IMR-90 (cell line): ENCODE results near the gene ASXL1. TPM values are rescaled to one million over a fixed set of nuclear protein-coding genes. Genes with fewer than 3 reads are reported as not detected.

ENCODE experiments used
- ATAC-seq: fragments of 200-7000 bp; cut with Tn5 transposase; 2 replicates; pipeline ENCODE4 v1.9.1; 2020; ENCODE audit warnings: low read depth, mild to moderate bottlenecking, moderate library complexity
- BruUV-seq: library from RNA; stranded (reverse); fragments of 400-500 nt; replicated peaks from 2 replicates; lab custom pipeline; 2021; lab: Mats Ljungman, UMichigan
- CTCF ChIA-PET: fragments of 300-600 bp; formaldehyde crosslinking; extraction: SDS; loops from one replicate; lab custom pipeline; 2021; ENCODE audit warnings: antibody characterized with exemption; lab: Yijun Ruan, JAX
- POLR2A ChIA-PET: fragments of 300-600 bp; sonication (Branson Sonifier 250); formaldehyde crosslinking; loops from one replicate; lab custom pipeline; 2022; ENCODE audit warnings: antibody characterized with exemption; ENCODE audit not compliant: unreplicated experiment; lab: Charles Lee
- DNase-seq: peaks from one replicate; pipeline ENCODE4 v3.0.0; 2013
- H2AFZ ChIP-seq: replicated peaks from 2 replicates; pipeline ENCODE3; 2013; ENCODE audit warnings: low read length, mild to moderate bottlenecking; ENCODE audit not compliant: poor library complexity
- H2AK5ac ChIP-seq: 2 replicates; pipeline ENCODE4 v1.6.1; 2013; ENCODE audit warnings: low read depth, low read length, inconsistent platforms
- H2AK9ac ChIP-seq: replicated peaks from 2 replicates; pipeline ENCODE3; 2013; ENCODE audit warnings: mild to moderate bottlenecking, low read depth, low read length, moderate library complexity; ENCODE audit not compliant: poor library complexity
- H2BK120ac ChIP-seq: 2 replicates; pipeline ENCODE4 v1.6.1; 2013; ENCODE audit warnings: low read depth, low read length, inconsistent platforms
- H2BK15ac ChIP-seq: 3 replicates; pipeline ENCODE4 v1.6.1; 2013; ENCODE audit warnings: low read depth, low read length, inconsistent platforms
- H2BK20ac ChIP-seq: 2 replicates; pipeline ENCODE4 v1.6.1; 2013; ENCODE audit warnings: low read depth, mild to moderate bottlenecking, inconsistent platforms, low read length, moderate library complexity
- H2BK5ac ChIP-seq: 2 replicates; pipeline ENCODE4 v1.6.1; 2013; ENCODE audit warnings: mild to moderate bottlenecking, low read depth, low read length, inconsistent platforms; ENCODE audit not compliant: poor library complexity, severe bottlenecking
- H3K14ac ChIP-seq: replicated peaks from 2 replicates; pipeline ENCODE4 v1.6.1; 2013; ENCODE audit warnings: low read depth, low read length, inconsistent platforms
- H3K18ac ChIP-seq: 2 replicates; pipeline ENCODE4 v1.6.1; 2013; ENCODE audit warnings: low read depth, low read length, control low read depth
- H3K23ac ChIP-seq: 2 replicates; pipeline ENCODE4 v1.6.1; 2013; ENCODE audit warnings: low read depth, low read length, inconsistent platforms
- H3K27ac ChIP-seq: 2 replicates; pipeline ENCODE4 v1.5.1; 2013; ENCODE audit warnings: mild to moderate bottlenecking, control low read depth, low read length; ENCODE audit not compliant: insufficient read depth
- H3K27me3 ChIP-seq: 2 replicates; pipeline ENCODE4 v1.6.1; 2013; ENCODE audit warnings: low read length; ENCODE audit not compliant: control insufficient read depth, insufficient read depth
- H3K36me3 ChIP-seq: 2 replicates; pipeline ENCODE4 v1.6.1; 2013; ENCODE audit warnings: low read length, mixed read lengths; ENCODE audit not compliant: control insufficient read depth, insufficient read depth
- H3K4ac ChIP-seq: 2 replicates; pipeline ENCODE4 v1.6.1; 2013; ENCODE audit warnings: low read depth, low read length, inconsistent platforms
- H3K4me1 ChIP-seq: 2 replicates; pipeline ENCODE4 v1.6.1; 2013; ENCODE audit warnings: low read length, mixed read lengths; ENCODE audit not compliant: control insufficient read depth, insufficient read depth
- H3K4me2 ChIP-seq: 2 replicates; pipeline ENCODE4 v1.6.1; 2013; ENCODE audit warnings: low read depth, mild to moderate bottlenecking, control low read depth, low read length, moderate library complexity
- H3K4me3 ChIP-seq: 2 replicates; pipeline ENCODE4 v1.5.1; 2013; ENCODE audit warnings: low read depth, mild to moderate bottlenecking, control low read depth, low read length, moderate library complexity; ENCODE audit not compliant: insufficient read depth
- H3K56ac ChIP-seq: 2 replicates; pipeline ENCODE4 v1.6.1; 2013; ENCODE audit warnings: low read length, inconsistent platforms; ENCODE audit not compliant: insufficient read depth; ENCODE audit errors: extremely low read depth
- H3K79me1 ChIP-seq, 2 experiments: 2 replicates each; pipeline ENCODE4 v1.6.1; 2013; ENCODE audit warnings: low read length in 2 of 2, inconsistent platforms in 1 of 2, low read depth in 1 of 2
- H3K9ac ChIP-seq: 2 replicates; pipeline ENCODE4 v1.6.1; 2013; ENCODE audit warnings: low read depth, low read length, control low read depth
- H3K9me1 ChIP-seq: 2 replicates; pipeline ENCODE4 v1.6.1; 2013; ENCODE audit warnings: low read length, inconsistent platforms; ENCODE audit not compliant: insufficient read depth
- H3K9me3 ChIP-seq: 2 replicates; pipeline ENCODE4 v1.6.1; 2013; ENCODE audit warnings: low read length; ENCODE audit not compliant: control insufficient read depth, insufficient read depth
- H4K20me1 ChIP-seq: 2 replicates; pipeline ENCODE4 v1.6.1; 2013; ENCODE audit warnings: low read length, inconsistent platforms; ENCODE audit not compliant: insufficient read depth
- H4K5ac ChIP-seq: 2 replicates; pipeline ENCODE4 v1.6.1; 2013; ENCODE audit warnings: mild to moderate bottlenecking, low read depth, low read length, control low read depth
- H4K8ac ChIP-seq, 2 experiments: 2 replicates each; pipeline ENCODE4 v1.6.1; 2013; ENCODE audit warnings: low read depth in 2 of 2, low read length in 2 of 2, control low read depth in 1 of 2, inconsistent platforms in 1 of 2
- H4K91ac ChIP-seq: 2 replicates; pipeline ENCODE4 v1.6.1; 2013; ENCODE audit warnings: low read depth, low read length, inconsistent platforms; ENCODE audit not compliant: insufficient read depth
- MXI1 ChIP-seq: IDR thresholded peaks from 2 replicates; pipeline ENCODE4 v1.6.1; 2012; ENCODE audit warnings: low read depth, mild to moderate bottlenecking, low read length, moderate library complexity, borderline replicate concordance
- RFX5 ChIP-seq: IDR thresholded peaks from 2 replicates; pipeline ENCODE4 v1.8.0; 2012; ENCODE audit warnings: low read depth, mild to moderate bottlenecking, low read length, moderate library complexity
- WGBS, 2 experiments: methylation state at CpG; one replicate each; pipeline versions ENCODE4 v1.1.5 to v1.1.7; 2013; ENCODE audit warnings: missing lambda C conversion rate in 2 of 2; ENCODE audit not compliant: insufficient read length in 1 of 2; ENCODE audit errors: extremely low coverage in 2 of 2; 5-methylcytosine and 5-hydroxymethylcytosine counted together
- dilution Hi-C: fragments of 300-500 bp; cut with HindIII; formaldehyde crosslinking; loops from one replicate; pipeline ENCODE4 v1.14.3; 2018; ENCODE audit warnings: low sequenced_read_pairs; ENCODE audit not compliant: unreplicated experiment
- in situ Hi-C: fragments of 300-500 bp; cut with MboI; formaldehyde crosslinking; loops from 3 replicates; pipeline ENCODE4 v1.14.3; 2019; ENCODE audit warnings: low sequenced_read_pairs, inconsistent platforms, mixed read lengths
- intact Hi-C: fragments of 100-400 bp; cut with micrococcal nuclease; formaldehyde crosslinking; loops from 2 replicates; pipeline ENCODE4 v1.10.0; 2022
- polyA plus RNA-seq, 3 experiments: library from polyadenylated mRNA; depleted of rRNA; stranded (reverse); fragments of >200 nt; gene quantifications; 2 replicates each; pipeline ENCODE4 v1.2.3, GENCODE V29; 2012; ENCODE audit warnings: low replicate concordance in 1 of 3
- total RNA-seq: library from RNA; depleted of rRNA; stranded (reverse); fragments of >200 nt; gene quantifications from 2 replicates; pipeline ENCODE4 v1.2.3, GENCODE V29; 2012

The ASXL1 gene
- total and polyA plus RNA-seq, 2 of the 4 experiments (the other 2 are of a cell fraction), result 29.9 to 37.1 TPM

- dilution Hi-C loops, result no loop called here
- H2BK20ac ChIP-seq, result no peak overlapping the region
- H2BK120ac ChIP-seq, result no peak overlapping the region
- H2BK5ac ChIP-seq, result no peak overlapping the region
- peak overlapping the region; percentile 58; the same call in 1 of the 2 replicates for H3K4ac ChIP-seq
- no TSS peak for BruUV-seq
- no peak overlapping the region for H3K4me3 ChIP-seq
- in situ Hi-C loops, result no loop called here
- H3K9me3 ChIP-seq, result no peaks in the 10 kb centered on the region
- no peak overlapping the region for H3K14ac ChIP-seq
- no peak overlapping the region for H3K18ac ChIP-seq
- H4K20me1 ChIP-seq, result peaks cover 11% of the 10 kb centered on the region
- peaks cover 30% of the 10 kb centered on the region for H3K4me1 ChIP-seq
- no peak overlapping the region for H3K4me2 ChIP-seq
- ATAC-seq (no peak), DNase-seq (no peak)
- H3K56ac ChIP-seq, result no peak overlapping the region
- WGBS, 2 experiments, result 81% methylated on average over 3 of the region's 15 CpGs; no CpG with 5 or more reads in 1 of the 2 experiments
- H4K8ac ChIP-seq, result peak overlapping the region; percentile 53 to 87; a peak in 2 of 4 replicates
- H3K79me1 ChIP-seq, result peaks cover 14 to 82% of the 10 kb centered on the region in 2 experiments
- no peak overlapping the region for H3K9ac ChIP-seq
- no peak overlapping the region for H2AFZ ChIP-seq
- no peak overlapping the region for H4K5ac ChIP-seq
- H3K9me1 ChIP-seq, result peaks cover 30% of the 10 kb centered on the region
- H3K27ac ChIP-seq, result no peak overlapping the region
- no peaks in the 10 kb centered on the region for H3K27me3 ChIP-seq
- H2AK5ac ChIP-seq, result peak overlapping the region; percentile 87; the same call in 1 of the 2 replicates
- no peak overlapping the region for H2AK9ac ChIP-seq
- ChIA-PET CTCF (no interaction called here), POLR2A (no interaction called here)
- H3K23ac ChIP-seq, result no peak overlapping the region
- H3K36me3 ChIP-seq, result peaks cover 7% of the 10 kb centered on the region
- no peak overlapping the region for H4K91ac ChIP-seq
- H2BK15ac ChIP-seq, result no peak overlapping the region
- no peak for TF ChIP-seq MXI1
- no peak for TF ChIP-seq RFX5
- intact Hi-C loops, result no loop called here
These were observed 104.9 kb downstream of the ASXL1 start for GRCh38 chr20:32462900-32463641.
